Muscle of leg (tissue), 16 donors: ENCODE measurements around the gene LSM8. TPM values are rescaled to one million over a fixed set of nuclear protein-coding genes. Genes with fewer than 3 reads are reported as not detected.
"Not testable (repeated sequence)": the region's sequence is repeated elsewhere in the genome, so short reads cannot be mapped to it uniquely, and the experiment has no call there.

Source experiments
- DNase-seq: peaks from one replicate; pipeline ENCODE4 v3.0.0; 2013
- H3K27ac ChIP-seq: one replicate; pipeline ENCODE4 v1.5.1; 2013; ENCODE audit warnings: mild to moderate bottlenecking, low read length, control low read depth
- H3K27me3 ChIP-seq: one replicate; pipeline ENCODE4 v1.6.1; 2013; ENCODE audit warnings: low read length; ENCODE audit not compliant: control insufficient read depth, insufficient read depth
- H3K36me3 ChIP-seq: one replicate; pipeline ENCODE4 v1.6.1; 2013; ENCODE audit warnings: low read length; ENCODE audit not compliant: control insufficient read depth, insufficient read depth
- H3K4me1 ChIP-seq: one replicate; pipeline ENCODE4 v1.6.1; 2013; ENCODE audit warnings: low read length; ENCODE audit not compliant: control insufficient read depth, insufficient read depth
- H3K4me3 ChIP-seq: one replicate; pipeline ENCODE4 v1.5.1; 2013; ENCODE audit warnings: low read length, control low read depth
- H3K9me3 ChIP-seq: replicated peaks from 2 replicates; pipeline ENCODE4 v1.6.1; 2013; ENCODE audit warnings: low read depth, low read length; ENCODE audit not compliant: control insufficient read depth
- WGBS: methylation state at CpG from one replicate; pipeline ENCODE4 v1.1.5; 2013; ENCODE audit warnings: missing lambda C conversion rate; ENCODE audit not compliant: insufficient coverage; 5-methylcytosine and 5-hydroxymethylcytosine counted together
- long read RNA-seq, 11 donors: transcript quantifications; one replicate each; lab custom pipeline, GENCODE V29; 2026
- polyA plus RNA-seq, 8 donors: library from polyadenylated mRNA; unstranded; fragments of 120-200 nt; gene quantifications; one replicate each; pipeline versions ENCODE4 v1.2.1 to v1.2.3, GENCODE V29; 2013; ENCODE audit warnings: inconsistent platforms in 1 of 8, low replicate concordance in 1 of 8; ENCODE audit not compliant: insufficient read length in 8 of 8, insufficient read depth in 1 of 8
- total RNA-seq: library from RNA; stranded (reverse); fragments of 120-200 nt; gene quantifications from one replicate; pipeline ENCODE4 v1.2.4, GENCODE V29; 2013

The LSM8 gene
- total RNA-seq (33.8 TPM), polyA plus RNA-seq (10 to 100 TPM; 37.2 to 55.1 (median 40.0) TPM)
- long read RNA-seq, donor 1, full-length matches to known transcripts: 13 of 13 reads
- long read RNA-seq, donor 1, partial matches to known transcripts: 0 of 13 reads
- long read RNA-seq, donor 1, other reads (novel, unspliced or antisense): 0 of 13 reads
- long read RNA-seq, donor 2, transcript LSM8-201 (4 exons, 1,305 nt): major isoform, 7 of 8 reads
- long read RNA-seq, donor 2, partial matches to known transcripts: 0 of 8 reads
- long read RNA-seq, donor 2, other reads (novel, unspliced or antisense): 0 of 8 reads
- long read RNA-seq, donor 3, transcript LSM8-201 (4 exons, 1,305 nt): major isoform, 28 of 32 reads
- long read RNA-seq, donor 3, partial matches to known transcripts: 0 of 32 reads
- long read RNA-seq, donor 3, other reads (novel, unspliced or antisense): 0 of 32 reads
- long read RNA-seq, donor 4, transcript LSM8-201 (4 exons, 1,305 nt): major isoform, 22 of 22 reads
- long read RNA-seq, donor 4, partial matches to known transcripts: 0 of 22 reads
- long read RNA-seq, donor 4, other reads (novel, unspliced or antisense): 0 of 22 reads
- long read RNA-seq, donor 5, transcript LSM8-201 (4 exons, 1,305 nt): major isoform, 60 of 74 reads
- long read RNA-seq, donor 5, partial matches to known transcripts: 8 of 74 reads
- long read RNA-seq, donor 5, other reads (novel, unspliced or antisense): 6 of 74 reads
- long read RNA-seq, donor 6, full-length matches to known transcripts: 75 of 82 reads
- long read RNA-seq, donor 6, partial matches to known transcripts: 7 of 82 reads
- long read RNA-seq, donor 6, other reads (novel, unspliced or antisense): 0 of 82 reads
- long read RNA-seq, donor 7, full-length matches to known transcripts: 45 of 45 reads
- long read RNA-seq, donor 7, partial matches to known transcripts: 0 of 45 reads
- long read RNA-seq, donor 7, other reads (novel, unspliced or antisense): 0 of 45 reads
- long read RNA-seq, donor 8, full-length matches to known transcripts: 38 of 38 reads
- long read RNA-seq, donor 8, partial matches to known transcripts: 0 of 38 reads
- long read RNA-seq, donor 8, other reads (novel, unspliced or antisense): 0 of 38 reads
- long read RNA-seq, donor 9, full-length matches to known transcripts: 27 of 27 reads
- long read RNA-seq, donor 9, partial matches to known transcripts: 0 of 27 reads
- long read RNA-seq, donor 9, other reads (novel, unspliced or antisense): 0 of 27 reads
- long read RNA-seq, donor 10, full-length matches to known transcripts: 43 of 54 reads
- long read RNA-seq, donor 10, partial matches to known transcripts: 11 of 54 reads
- long read RNA-seq, donor 10, other reads (novel, unspliced or antisense): 0 of 54 reads
- long read RNA-seq, donor 11, transcript LSM8-201 (4 exons, 1,305 nt): major isoform, 34 of 35 reads
- long read RNA-seq, donor 11, partial matches to known transcripts: 0 of 35 reads
- long read RNA-seq, donor 11, other reads (novel, unspliced or antisense): 0 of 35 reads

DNA sequence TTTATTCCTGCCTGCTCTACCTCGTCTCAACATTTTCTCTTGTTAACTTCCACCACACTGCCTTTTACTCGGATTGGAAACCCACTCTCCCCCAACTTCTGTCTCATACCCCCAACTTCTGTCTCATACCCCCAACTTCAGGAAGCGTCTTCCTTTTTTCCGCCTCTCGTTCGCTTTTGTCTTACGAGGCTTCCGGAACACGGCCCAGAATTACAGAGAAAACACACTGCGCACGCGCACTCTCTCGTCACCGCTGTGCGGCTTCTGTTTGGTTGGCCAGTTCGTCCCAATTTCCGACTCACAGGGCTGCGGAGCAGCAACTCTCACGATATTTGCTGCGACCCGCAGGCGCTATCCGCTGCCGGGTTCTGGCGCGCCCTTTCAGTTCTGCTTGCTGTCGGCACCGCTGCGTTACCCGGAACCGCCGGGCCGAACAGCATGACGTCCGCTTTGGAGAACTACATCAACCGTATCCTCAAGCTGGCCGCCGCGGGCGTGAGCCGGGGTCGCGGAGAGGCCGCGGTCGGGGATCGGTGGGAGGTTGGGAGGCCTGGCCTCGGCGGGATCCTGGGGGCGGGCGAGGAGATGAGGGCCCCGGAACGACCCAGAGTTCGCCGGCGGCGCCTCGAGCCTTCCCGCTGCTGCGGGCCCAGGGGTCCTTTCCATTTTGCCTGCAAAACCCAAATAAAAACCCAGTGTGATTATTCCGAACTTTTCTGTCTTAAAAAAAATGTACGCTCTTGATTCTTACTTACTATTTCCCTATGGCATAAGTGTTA lies at the start of gene LSM8:
TSS of gene LSM8 (plus strand) at position 379 of the 779 bp plus-strand sequence. CDS start at position 439, 60 bp downstream.
- Histone ChIP-seq H3K4me1 (peaks cover 3% of the 10 kb centered on the region), H3K27ac (peak within 1 kb of the TSS; percentile 98), H3K9me3 (no peaks in the 10 kb centered on the region), H3K4me3 (peak within 1 kb of the TSS; percentile 82), H3K27me3 (no peaks in the 10 kb centered on the region), H3K36me3 (peaks cover 5% of the 10 kb centered on the region)
- WGBS: under 1% methylated on average over 51 of the region's 62 CpGs
- peak; percentile 100 for DNase-seq

DNA sequence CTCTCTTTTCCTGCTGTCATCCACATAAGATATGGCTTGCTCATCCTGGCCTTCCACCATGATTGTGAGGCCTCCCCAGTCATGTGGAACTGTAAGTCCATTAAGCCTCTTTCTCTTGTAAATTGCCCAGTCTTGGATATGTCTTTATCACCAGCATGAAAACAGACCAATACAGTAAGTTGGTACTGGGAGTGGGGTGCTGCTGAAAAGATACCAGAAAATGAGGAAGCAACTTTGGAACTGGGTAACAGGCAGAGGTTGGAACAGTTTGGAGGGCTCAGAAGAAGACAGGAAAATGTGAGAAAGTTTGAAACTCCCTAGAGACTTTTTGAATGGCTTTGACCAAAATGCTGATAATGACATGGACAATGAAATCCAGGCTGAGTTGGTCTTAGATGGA lies 49.5 kb upstream of the LSM8 start:
- not testable (repeated sequence) for H3K4me1 ChIP-seq, H3K9me3 ChIP-seq, DNase-seq, H3K36me3 ChIP-seq, H3K27me3 ChIP-seq, H3K27ac ChIP-seq, H3K4me3 ChIP-seq

DNA sequence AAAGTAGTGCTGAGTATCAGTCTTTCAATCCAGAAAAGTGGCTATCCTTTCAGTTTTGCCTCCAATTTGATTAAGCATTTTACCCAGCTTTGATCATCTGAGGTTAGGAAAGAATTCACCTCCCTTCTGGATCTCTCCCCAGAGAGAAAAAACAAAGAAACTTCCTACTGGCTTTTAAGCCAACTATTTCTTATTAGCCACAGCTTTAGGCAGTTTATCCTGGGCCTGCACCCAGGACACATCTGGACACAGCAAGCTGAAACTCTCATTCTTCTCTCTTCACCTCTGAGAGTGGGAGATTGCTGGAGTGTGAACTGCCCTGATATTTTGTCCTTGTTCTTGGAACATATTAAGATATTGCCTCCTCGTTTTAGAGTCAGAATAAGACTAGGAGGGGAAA lies 43.5 kb upstream of the LSM8 start:
- WGBS: no CpG with 5 or more reads among the region's 1 CpG
- DNase-seq: peak; percentile 35
- Histone ChIP-seq H3K36me3 (no peaks in the 10 kb centered on the region), H3K27ac (no peak overlapping the region), H3K4me3 (no peak overlapping the region), H3K9me3 (no peaks in the 10 kb centered on the region), H3K27me3 (no peaks in the 10 kb centered on the region), H3K4me1 (no peaks in the 10 kb centered on the region)

DNA sequence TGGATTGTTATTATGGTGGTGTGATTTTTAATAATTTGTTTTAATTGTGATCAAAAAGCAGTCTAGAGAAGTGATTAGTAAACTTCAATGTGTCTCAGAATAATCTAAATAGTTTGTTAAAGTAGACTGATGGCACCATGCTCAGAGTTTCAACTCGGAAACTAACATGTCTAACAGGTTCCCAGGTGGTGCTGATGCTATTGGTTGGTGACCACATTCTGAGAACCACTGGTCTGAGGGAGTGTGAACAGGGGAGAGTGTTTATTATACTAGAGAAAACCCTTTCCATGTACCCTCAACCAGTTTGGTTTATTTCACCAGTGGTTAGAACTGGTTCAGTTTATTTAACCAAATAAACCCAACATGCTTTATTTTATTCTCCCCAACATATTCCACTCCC lies 42.0 kb upstream of the LSM8 start:
- Histone ChIP-seq H3K4me1 (no peaks in the 10 kb centered on the region), H3K27me3 (no peaks in the 10 kb centered on the region), H3K9me3 (no peaks in the 10 kb centered on the region), H3K36me3 (no peaks in the 10 kb centered on the region), H3K4me3 (no peak overlapping the region), H3K27ac (no peak overlapping the region)
- DNase-seq: no peak
- 71% methylated on average over 1 of the region's 1 CpG for WGBS

DNA sequence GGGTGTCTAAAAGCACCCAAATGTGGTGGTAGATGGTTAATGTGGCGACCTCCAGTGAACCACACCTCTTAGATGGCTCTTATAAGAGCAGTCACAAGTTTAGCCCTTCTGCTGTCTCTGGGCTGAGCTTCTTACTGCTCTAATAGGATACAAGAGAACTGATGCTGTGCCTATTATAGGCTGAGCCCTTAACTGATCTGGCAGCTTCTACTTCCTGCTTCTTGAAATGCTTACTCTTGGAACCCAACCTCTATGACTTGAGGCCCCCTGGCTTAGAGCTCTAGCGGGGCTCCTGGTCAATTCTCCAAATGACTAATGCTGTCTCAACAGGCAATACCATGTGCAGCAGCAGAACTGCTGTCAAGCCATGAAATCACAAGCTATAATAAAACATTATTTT lies 35.0 kb upstream of the LSM8 start:
- Histone ChIP-seq H3K4me3 (no peak overlapping the region), H3K36me3 (no peaks in the 10 kb centered on the region), H3K27me3 (no peaks in the 10 kb centered on the region), H3K4me1 (no peaks in the 10 kb centered on the region), H3K9me3 (no peaks in the 10 kb centered on the region), H3K27ac (no peak overlapping the region)
- DNase-seq: no peak
- whole genome bisulfite sequencing: 60% methylated on average over 1 of the region's 2 CpGs

DNA sequence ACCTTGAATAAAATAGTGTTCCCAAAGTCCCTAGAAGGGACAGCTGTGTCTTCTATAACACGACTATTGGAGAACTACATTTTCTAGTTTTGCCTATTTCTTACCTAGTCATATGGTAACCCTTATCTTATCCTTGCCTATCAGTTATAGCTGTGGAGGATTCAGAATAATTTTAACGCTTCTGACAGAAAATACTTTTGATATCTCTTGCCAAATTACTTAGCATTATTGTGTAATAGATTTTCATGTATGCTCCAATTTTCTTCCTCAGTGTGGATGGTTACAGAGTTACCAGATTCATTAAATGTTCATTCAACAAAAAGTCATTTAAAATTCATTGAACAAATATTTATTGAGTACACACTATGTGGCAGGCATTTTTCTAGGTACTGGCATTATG lies 34.6 kb upstream of the LSM8 start:
- Histone ChIP-seq H3K4me3 (no peak overlapping the region), H3K27me3 (no peaks in the 10 kb centered on the region), H3K27ac (no peak overlapping the region), H3K9me3 (no peaks in the 10 kb centered on the region), H3K36me3 (no peaks in the 10 kb centered on the region), H3K4me1 (no peaks in the 10 kb centered on the region)
- WGBS: no CpG with 5 or more reads among the region's 2 CpGs
- DNase-seq: no peak

DNA sequence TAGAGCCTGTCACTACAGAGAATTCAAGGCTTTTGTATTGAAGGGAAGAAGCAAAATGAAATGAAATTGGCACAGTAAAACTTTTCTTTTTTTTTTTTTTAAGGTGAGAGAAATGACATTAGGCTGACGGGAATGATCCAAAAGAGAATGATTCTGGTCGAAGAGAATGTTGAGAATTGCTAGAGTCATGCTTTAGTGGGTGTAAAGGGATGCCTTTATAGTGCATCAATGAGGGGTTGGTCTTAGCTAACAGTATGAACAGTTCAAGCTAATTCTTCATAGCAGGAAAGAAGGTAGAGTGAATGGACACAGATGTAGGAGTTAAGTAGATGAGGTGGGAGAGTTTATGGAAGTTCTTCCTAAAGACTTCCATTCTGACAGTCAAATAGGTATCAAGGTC lies 32.3 kb upstream of the LSM8 start:
- Histone ChIP-seq H3K27ac (no peak overlapping the region), H3K36me3 (no peaks in the 10 kb centered on the region), H3K4me1 (no peaks in the 10 kb centered on the region), H3K9me3 (no peaks in the 10 kb centered on the region), H3K4me3 (no peak overlapping the region), H3K27me3 (no peaks in the 10 kb centered on the region)
- no peak for DNase-seq
- WGBS: 100% methylated on average over 1 of the region's 2 CpGs

DNA sequence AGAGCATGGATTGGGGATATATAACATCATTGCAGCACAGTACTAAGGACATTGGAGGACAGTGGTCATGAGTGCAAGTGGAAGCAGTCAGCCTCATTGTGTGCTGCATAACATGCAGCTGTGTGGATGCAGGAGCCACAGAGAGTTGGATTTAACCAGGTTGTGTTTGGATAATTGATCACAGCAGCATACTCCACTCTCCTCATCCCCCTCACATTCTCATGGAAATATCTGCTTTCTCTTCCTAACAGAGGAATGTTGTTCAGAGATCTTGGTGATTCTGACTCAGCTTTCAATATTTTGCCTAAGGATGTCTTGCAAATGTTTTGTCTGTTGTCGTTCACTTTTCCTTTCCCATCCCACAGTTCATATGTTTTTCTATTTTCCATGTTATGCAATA lies 31.8 kb upstream of the LSM8 start:
- H3K9me3 ChIP-seq: no peaks in the 10 kb centered on the region
- no peaks in the 10 kb centered on the region for H3K4me1 ChIP-seq
- no peak overlapping the region for H3K27ac ChIP-seq
- H3K4me3 ChIP-seq: no peak overlapping the region
- no CpG with 5 or more reads among the region's 1 CpG for WGBS
- DNase-seq: no peak
- no peaks in the 10 kb centered on the region for H3K36me3 ChIP-seq
- no peaks in the 10 kb centered on the region for H3K27me3 ChIP-seq

DNA sequence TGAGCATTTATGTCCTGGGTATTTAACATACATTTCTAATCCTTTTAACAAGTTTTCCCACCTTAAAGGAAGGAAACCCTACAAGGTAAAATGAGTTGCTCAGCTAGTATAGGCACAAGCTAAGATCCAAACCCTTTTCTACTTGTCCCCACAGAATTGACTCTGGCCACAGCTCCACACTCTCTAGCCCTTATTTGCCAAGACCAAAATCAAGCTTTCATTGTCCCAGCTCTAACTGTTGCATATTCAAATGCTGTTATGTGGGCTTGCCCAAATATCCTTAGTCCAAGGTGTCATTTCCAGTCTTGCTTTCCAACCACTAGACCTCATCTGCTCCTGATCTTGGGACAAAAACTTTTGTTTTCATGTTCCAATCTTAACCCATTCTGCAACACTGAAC lies 31.3 kb upstream of the LSM8 start:
- Histone ChIP-seq H3K4me3 (no peak overlapping the region), H3K4me1 (no peaks in the 10 kb centered on the region), H3K27ac (no peak overlapping the region), H3K27me3 (no peaks in the 10 kb centered on the region), H3K9me3 (no peaks in the 10 kb centered on the region), H3K36me3 (no peaks in the 10 kb centered on the region)
- DNase-seq: no peak
